SK-N-SH (cell line): ENCODE data around the gene SORCS3. TPM values are rescaled to one million over a fixed set of nuclear protein-coding genes. Genes with fewer than 3 reads are reported as not detected.

ENCODE experiments used
- CTCF ChIA-PET: fragments of 300-600, 350-600 bp; formaldehyde crosslinking; extraction: SDS; loops from one replicate; lab custom pipeline; 2021; lab: Yijun Ruan, JAX
- POLR2A ChIA-PET: fragments of 350-600 bp; sonication (Branson Sonifier 250); formaldehyde crosslinking; extraction: SDS; loops from one replicate; lab custom pipeline; 2020; ENCODE audit warnings: antibody characterized with exemption, inconsistent platforms; lab: Yijun Ruan, JAX
- DNase-seq: peaks from one replicate; pipeline ENCODE4 v3.0.0; 2012
- H2AFZ ChIP-seq: fragments of 200-600 bp; sonication (generic); 2 replicates; pipeline ENCODE4 v1.8.1; 2016; ENCODE audit warnings: antibody characterized with exemption, mild to moderate bottlenecking, low read depth
- H3F3A ChIP-seq: fragments of 200-600 bp; sonication (generic); replicated peaks from 2 replicates; pipeline ENCODE3; 2016; ENCODE audit warnings: antibody characterized with exemption, mild to moderate bottlenecking; ENCODE audit not compliant: insufficient read depth
- H3K27ac ChIP-seq, 2 experiments: fragments of 200-500 bp in 1 of 2; fragments of 200-600 bp in 1 of 2; sonication (Bioruptor generic) in 1 of 2; sonication (generic), shearing (Covaris generic) in 1 of 2; 2 replicates each; pipeline versions ENCODE4 v1.5.1 to v1.6.1; 2014 to 2016; ENCODE audit warnings: low read depth in 2 of 2, inconsistent platforms in 1 of 2, low read length in 1 of 2, mild to moderate bottlenecking in 1 of 2, mixed read lengths in 1 of 2
- H3K27me3 ChIP-seq: fragments of 200-600 bp; sonication (generic), shearing (Covaris generic); 2 replicates; pipeline ENCODE4 v1.6.1; 2016; ENCODE audit warnings: mixed run types; ENCODE audit not compliant: insufficient read depth
- H3K36me3 ChIP-seq, 2 experiments: fragments of 200-500 bp in 1 of 2; fragments of 200-600 bp in 1 of 2; sonication (Bioruptor generic) in 1 of 2; sonication (generic) in 1 of 2; replicated peaks in 1 of 2; 2 replicates each; pipeline versions ENCODE3 to v1.5.1; 2014 to 2016; ENCODE audit warnings: low read length in 1 of 2, mild to moderate bottlenecking in 1 of 2; ENCODE audit not compliant: insufficient read depth in 2 of 2, control insufficient read depth in 1 of 2
- H3K4me1 ChIP-seq, 2 experiments: fragments of 200-500 bp in 1 of 2; fragments of 200-600 bp in 1 of 2; sonication (Bioruptor generic) in 1 of 2; sonication (generic), shearing (Covaris generic) in 1 of 2; 2 replicates each; pipeline versions ENCODE4 v1.5.1 to v1.6.1; 2014 to 2016; ENCODE audit warnings: low read depth in 1 of 2, low read length in 1 of 2, mixed run types in 1 of 2; ENCODE audit not compliant: insufficient read depth in 2 of 2, control insufficient read depth in 1 of 2
- H3K4me2 ChIP-seq: fragments of 200-600 bp; sonication (generic), shearing (Covaris generic); 2 replicates; pipeline ENCODE4 v1.6.1; 2017; ENCODE audit warnings: mixed run types
- H3K4me3 ChIP-seq, 2 experiments: fragments of 200-500 bp in 1 of 2; fragments of 200-600 bp in 1 of 2; sonication (Bioruptor generic) in 1 of 2; sonication (generic), shearing (Covaris generic) in 1 of 2; 2 replicates each; pipeline versions ENCODE4 v1.5.1 to v1.8.1; 2014 to 2016; ENCODE audit warnings: low read depth in 2 of 2, inconsistent platforms in 1 of 2, low read length in 1 of 2, mild to moderate bottlenecking in 1 of 2, mixed read lengths in 1 of 2, moderate library complexity in 1 of 2
- H3K79me2 ChIP-seq: fragments of 200-600 bp; sonication (generic); 2 replicates; pipeline ENCODE4 v1.8.1; 2017; ENCODE audit warnings: mild to moderate bottlenecking; ENCODE audit not compliant: insufficient read depth
- H3K9ac ChIP-seq: fragments of 200-600 bp; sonication (generic); 2 replicates; pipeline ENCODE4 v1.6.1; 2017; ENCODE audit warnings: mixed run types
- H3K9me2 ChIP-seq: fragments of 200-600 bp; sonication (generic); 2 replicates; pipeline ENCODE4 v1.6.1; 2017; ENCODE audit warnings: mixed run types
- H3K9me3 ChIP-seq: fragments of 200-600 bp; sonication (generic); 2 replicates; pipeline ENCODE4 v1.6.1; 2017; ENCODE audit warnings: mixed run types, mild to moderate bottlenecking, moderate library complexity
- H4K20me1 ChIP-seq: fragments of 200-600 bp; sonication (generic); 2 replicates; pipeline ENCODE4 v1.6.1; 2017; ENCODE audit warnings: mild to moderate bottlenecking, mixed run types; ENCODE audit not compliant: insufficient read depth
- CHD2 ChIP-seq: fragments of 150-350 bp; IDR thresholded peaks from 2 replicates; pipeline ENCODE4 v1.6.1; 2018; ENCODE audit warnings: low read length; ENCODE audit not compliant: partially characterized antibody
- EP300 ChIP-seq, 2 experiments: IDR thresholded peaks; 2 replicates each; pipeline versions ENCODE4 v1.4.0 to v1.6.1; 2012; ENCODE audit warnings: borderline replicate concordance in 1 of 2, low read depth in 1 of 2, low read length in 1 of 2
- FOSL2 ChIP-seq: IDR thresholded peaks from 2 replicates; pipeline ENCODE4 v1.4.0; 2012; ENCODE audit warnings: low read depth, mild to moderate bottlenecking, moderate library complexity, borderline replicate concordance
- FOXM1 ChIP-seq: IDR thresholded peaks from 2 replicates; pipeline ENCODE4 v1.4.0; 2012; ENCODE audit warnings: low read depth, mild to moderate bottlenecking
- GATA2 ChIP-seq: sonication (generic); formaldehyde crosslinking; IDR thresholded peaks from 2 replicates; pipeline ENCODE4 v1.5.0; 2020; ENCODE audit warnings: mild to moderate bottlenecking, missing genetic modification reagents
- IRF3 ChIP-seq: fragments of 150-350 bp; IDR thresholded peaks from 2 replicates; pipeline ENCODE4 v1.6.1; 2016; ENCODE audit warnings: mild to moderate bottlenecking, low read depth, low read length
- JUND ChIP-seq: IDR thresholded peaks from 2 replicates; pipeline ENCODE4 v1.4.0; 2012
- MEF2A ChIP-seq: IDR thresholded peaks from 2 replicates; pipeline ENCODE4 v1.4.0; 2012; ENCODE audit warnings: low read depth, borderline replicate concordance
- MXI1 ChIP-seq: IDR thresholded peaks from 2 replicates; pipeline ENCODE4 v1.6.1; 2012; ENCODE audit warnings: mild to moderate bottlenecking, low read depth, low read length, improper control_type of control experiment
- NFIC ChIP-seq: IDR thresholded peaks from 2 replicates; pipeline ENCODE4 v1.4.0; 2012; ENCODE audit warnings: borderline replicate concordance
- NRF1 ChIP-seq: IDR thresholded peaks from 2 replicates; pipeline ENCODE4 v1.6.1; 2012; ENCODE audit warnings: low read depth, mild to moderate bottlenecking, low read length
- PBX3 ChIP-seq: IDR thresholded peaks from 2 replicates; pipeline ENCODE4; 2012
- POLR2AphosphoS5 ChIP-seq: IDR thresholded peaks from 2 replicates; pipeline ENCODE4 v1.6.1; 2012; ENCODE audit warnings: low read depth, low read length
- RCOR1 ChIP-seq: fragments of 150-350 bp; IDR thresholded peaks from 2 replicates; pipeline ENCODE4 v1.6.1; 2017; ENCODE audit warnings: antibody characterized with exemption, low read length
- REST ChIP-seq: IDR thresholded peaks from 2 replicates; pipeline ENCODE4 v1.6.1; 2012; ENCODE audit warnings: mild to moderate bottlenecking, low read depth, low read length, moderate library complexity
- RFX5 ChIP-seq: IDR thresholded peaks from 2 replicates; pipeline ENCODE4 v1.6.1; 2012; ENCODE audit warnings: mild to moderate bottlenecking, improper control_type of control experiment, low read length
- SIN3A ChIP-seq: IDR thresholded peaks from 2 replicates; pipeline ENCODE4 v1.6.1; 2012; ENCODE audit warnings: low read depth, mild to moderate bottlenecking, low read length, moderate library complexity, borderline replicate concordance
- TCF12 ChIP-seq: IDR thresholded peaks from 2 replicates; pipeline ENCODE4 v1.4.0; 2012
- USF1 ChIP-seq: IDR thresholded peaks from 2 replicates; pipeline ENCODE4 v1.4.0; 2012; ENCODE audit warnings: low read depth, borderline replicate concordance
- USF2 ChIP-seq: fragments of 150-350 bp; IDR thresholded peaks from 2 replicates; pipeline ENCODE4 v1.6.1; 2017; ENCODE audit warnings: antibody characterized with exemption, low read length, low read depth, borderline replicate concordance
- WGBS: methylation state at CpG from one replicate; pipeline ENCODE4 v1.1.6; 2017; ENCODE audit warnings: low lambda C conversion rate; 5-methylcytosine and 5-hydroxymethylcytosine counted together
- polyA plus RNA-seq, 3 experiments: library from polyadenylated mRNA; depleted of rRNA; stranded (reverse); fragments of >200 nt; gene quantifications; 2 replicates each; pipeline ENCODE4 v1.2.3, GENCODE V29; 2012

SORCS3 gene
- polyA plus RNA-seq, 1 of the 3 experiments (the other 2 are of a cell fraction), result not detected

GRCh38 chr10:105243381-105243780 is 602.3 kb downstream of the SORCS3 start (continued):
- TF ChIP-seq FOXM1 (no peak), MEF2A (no peak), CHD2 (no peak), POLR2AphosphoS5 (no peak), USF2 (no peak), FOSL2 (no peak), GATA2 (CRISPR knock-in tag) (no peak), REST (no peak)

GRCh38 chr10:105243825-105244224 is 602.7 kb downstream of the SORCS3 start:
- 25% methylated on average over 2 of the region's 2 CpGs for WGBS
- Histone ChIP-seq H3K9me2 (no peaks in the 10 kb centered on the region), H3K9ac (no peak overlapping the region), H3K4me3 (no peak overlapping the region), H3K4me2 (no peak overlapping the region), H4K20me1 (no peaks in the 10 kb centered on the region), H3K36me3 (no peaks in the 10 kb centered on the region), H3K4me1 (peaks cover 0 to 6% of the 10 kb centered on the region in 2 experiments; a peak in 2 of 4 replicates)
- CTCF ChIA-PET, result interaction anchor here (2.3 kb wide), 1 partner anchor 9 kb away, joined by 6 read pairs; no protein-coding TSS in a partner anchor
- DNase-seq, result no peak
- no peak for TF ChIP-seq USF2
- TF ChIP-seq RCOR1, result no peak
- TF ChIP-seq FOXM1, result no peak
- no peak for TF ChIP-seq PBX3
- no peak for TF ChIP-seq MXI1
- TF ChIP-seq MEF2A, result no peak
- TF ChIP-seq IRF3, result no peak
- no peak for TF ChIP-seq JUND
- TF ChIP-seq NFIC, result no peak
- no peak for TF ChIP-seq TCF12
- TF ChIP-seq NRF1, result no peak
- no peak for TF ChIP-seq EP300 (IDR thresholded peaks at IDR 0.05; ENCODE audit: borderline replicate concordance in 1 of 2, low read depth in 1 of 2, low read length in 1 of 2)
- no peak for TF ChIP-seq SIN3A
- TF ChIP-seq RFX5, result no peak
- no peak for TF ChIP-seq USF1
- TF ChIP-seq, all 33 proteins: peak for 0
- H2AFZ ChIP-seq, result no peak overlapping the region
- peak overlapping the region in 1 of 2 experiments; percentile 60; a peak in 1 of 4 replicates for H3K27ac ChIP-seq
- POLR2A ChIA-PET, result no interaction called here
- no peaks in the 10 kb centered on the region for H3F3A ChIP-seq
- H3K27me3 ChIP-seq, result no peaks in the 10 kb centered on the region
- H3K9me3 ChIP-seq, result no peaks in the 10 kb centered on the region
- no peaks in the 10 kb centered on the region for H3K79me2 ChIP-seq
